Bronchial epithelial cell (primary cell): ENCODE data around the gene CATSPER1. TPM values are rescaled to one million over a fixed set of nuclear protein-coding genes. Genes with fewer than 3 reads are reported as not detected.

ENCODE experiments used
- DNase-seq: peaks from one replicate; pipeline ENCODE4 v3.0.0-alpha.2; 2010; ENCODE audit warnings: low read depth
- FAIRE-seq: peaks from 2 replicates; lab custom pipeline; 2011; peaks lifted over from hg19 to GRCh38; lab: Jason Lieb, UNC
- H3K27me3 ChIP-seq: 2 replicates; pipeline ENCODE4 v1.5.1; 2011; ENCODE audit warnings: low read length; ENCODE audit not compliant: control insufficient read depth, insufficient read depth
- H3K36me3 ChIP-seq: 2 replicates; pipeline ENCODE4 v1.5.1; 2011; ENCODE audit warnings: low read length; ENCODE audit not compliant: control insufficient read depth, insufficient read depth
- H3K4me3 ChIP-seq: 2 replicates; pipeline ENCODE4 v1.5.1; 2011; ENCODE audit warnings: mild to moderate bottlenecking, low read depth, low read length, control low read depth
- CTCF ChIP-seq: IDR thresholded peaks from 2 replicates; pipeline ENCODE4 v1.5.1; 2011; ENCODE audit warnings: mild to moderate bottlenecking, moderate library complexity, low read length, control low read depth, inconsistent platforms; ENCODE audit not compliant: insufficient read depth, severe bottlenecking
- total RNA-seq: library from RNA; depleted of rRNA; stranded (reverse); fragments of >200 nt; gene quantifications from 2 replicates; pipeline ENCODE4 v1.2.1, GENCODE V29; 2014

Gene CATSPER1
- total RNA-seq, 1 donor from 2014 or later = 0.26 TPM

- Histone ChIP-seq H3K4me3 (peak overlapping the region; percentile 67), H3K27me3 (no peaks in the 10 kb centered on the region), H3K36me3 (peaks cover 7% of the 10 kb centered on the region)
- FAIRE-seq (no peak), DNase-seq (peak; percentile 40)
- TF ChIP-seq CTCF = no peak
These were observed 44.5 kb upstream of the CATSPER1 start for GRCh38 chr11:66070604-66071380.

- peaks cover 7% of the 10 kb centered on the region for H3K36me3 ChIP-seq
- TF ChIP-seq CTCF = no peak
- peak within 1 kb of the TSS; percentile 67 for H3K4me3 ChIP-seq
- no peaks in the 10 kb centered on the region for H3K27me3 ChIP-seq
- DNase-seq (no peak), FAIRE-seq (no peak)
These were observed 43.7 kb upstream of the CATSPER1 start, which contains the start of gene PACS1 for GRCh38 chr11:66069715-66070603. Gene PACS1 (plus strand): TSS chr11:66070272. CDS start chr11:66070487, 215 bp downstream.

GRCh38 chr11:66068923-66069714 lies 42.8 kb upstream of the CATSPER1 start:
- H3K4me3 ChIP-seq = peak overlapping the region; percentile 67
- H3K36me3 ChIP-seq = peaks cover 7% of the 10 kb centered on the region
- TF ChIP-seq CTCF = peak; percentile 30
- H3K27me3 ChIP-seq = no peaks in the 10 kb centered on the region
- DNase-seq = peak; percentile 46
- no peak for FAIRE-seq

- no peak for FAIRE-seq
- H3K36me3 ChIP-seq = peaks cover 14% of the 10 kb centered on the region
- H3K4me3 ChIP-seq = no peak overlapping the region
- peak; percentile 58 for DNase-seq
- peak; percentile 96 for TF ChIP-seq CTCF
- no peaks in the 10 kb centered on the region for H3K27me3 ChIP-seq
These were observed 42.0 kb upstream of the CATSPER1 start for GRCh38 chr11:66068154-66068821.

GRCh38 chr11:66067640-66068039 lies 41.4 kb upstream of the CATSPER1 start:
- peaks cover 18% of the 10 kb centered on the region for H3K36me3 ChIP-seq
- DNase-seq = no peak
- no peaks in the 10 kb centered on the region for H3K27me3 ChIP-seq
- no peak for FAIRE-seq
- no peak overlapping the region for H3K4me3 ChIP-seq
- TF ChIP-seq CTCF = no peak
